ENCODE results near the gene RAMAC.
A peak's percentile ranks its signal among the peaks of the same experiment; 100 is the strongest.
"Not testable (repeated sequence)": the region's sequence is repeated elsewhere in the genome, so short reads cannot be mapped to it uniquely, and the experiment has no call there.

The RAMAC gene

GRCh38 chr15:82985688-82986441 is at the start of gene RAMAC:
Gene RAMAC (plus strand): TSS chr15:82986210. CDS start chr15:82989019, 2,809 bp downstream.
- peak within 1 kb of the TSS; percentile 99 for H3K4me3 ChIP-seq (ENCODE audit: low read depth, low read length)

- no peak overlapping the region for H3K4me3 ChIP-seq (ENCODE audit: low read depth, low read length)
Observed at GRCh38 chr15:82936966-82937711, 48.9 kb upstream of the RAMAC start.

- no peak overlapping the region for H3K4me3 ChIP-seq (ENCODE audit: low read depth, low read length)
Observed at GRCh38 chr15:82937712-82938058, 48.3 kb upstream of the RAMAC start.

GRCh38 chr15:82939678-82940077 is 46.3 kb upstream of the RAMAC start:
- H3K4me3 ChIP-seq (ENCODE audit: low read depth, low read length), result not testable (repeated sequence)

- no peak overlapping the region for H3K4me3 ChIP-seq (ENCODE audit: low read depth, low read length)
Observed at GRCh38 chr15:82942691-82943090, 43.3 kb upstream of the RAMAC start.

GRCh38 chr15:82943176-82943575 is 42.8 kb upstream of the RAMAC start:
- H3K4me3 ChIP-seq (ENCODE audit: low read depth, low read length), result no peak overlapping the region

- no peak overlapping the region for H3K4me3 ChIP-seq (ENCODE audit: low read depth, low read length)
Observed at GRCh38 chr15:82944056-82944455, 42.0 kb upstream of the RAMAC start.

- no peak overlapping the region for H3K4me3 ChIP-seq (ENCODE audit: low read depth, low read length)
Observed at GRCh38 chr15:82944821-82945220, 41.2 kb upstream of the RAMAC start.

GRCh38 chr15:82945326-82945725 is 40.7 kb upstream of the RAMAC start:
- H3K4me3 ChIP-seq (ENCODE audit: low read depth, low read length), result no peak overlapping the region

GRCh38 chr15:82946155-82946701 is 39.8 kb upstream of the RAMAC start:
- H3K4me3 ChIP-seq (ENCODE audit: low read depth, low read length), result no peak overlapping the region

GRCh38 chr15:82950295-82950694 is 35.7 kb upstream of the RAMAC start:
- H3K4me3 ChIP-seq (ENCODE audit: low read depth, low read length), result no peak overlapping the region

- no peak overlapping the region for H3K4me3 ChIP-seq (ENCODE audit: low read depth, low read length)
Observed at GRCh38 chr15:82950746-82951370, 35.2 kb upstream of the RAMAC start.

GRCh38 chr15:82951472-82952157 is 34.4 kb upstream of the RAMAC start:
- H3K4me3 ChIP-seq (ENCODE audit: low read depth, low read length), result peak overlapping the region; percentile 50

GRCh38 chr15:82952158-82953081 is 33.6 kb upstream of the RAMAC start, which contains the start of gene HOMER2:
Gene HOMER2 (minus strand): TSS chr15:82952720. CDS start chr15:82952535, 185 bp downstream.
- peak within 1 kb of the TSS; percentile 50 for H3K4me3 ChIP-seq (ENCODE audit: low read depth, low read length)

GRCh38 chr15:82958638-82959037 is 27.4 kb upstream of the RAMAC start:
- no peak overlapping the region for H3K4me3 ChIP-seq (ENCODE audit: low read depth, low read length)

- no peak overlapping the region for H3K4me3 ChIP-seq (ENCODE audit: low read depth, low read length)
Observed at GRCh38 chr15:82959423-82959822, 26.6 kb upstream of the RAMAC start.

GRCh38 chr15:82960766-82961165 is 25.2 kb upstream of the RAMAC start:
- no peak overlapping the region for H3K4me3 ChIP-seq (ENCODE audit: low read depth, low read length)

- no peak overlapping the region for H3K4me3 ChIP-seq (ENCODE audit: low read depth, low read length)
Observed at GRCh38 chr15:82963471-82964341, 22.3 kb upstream of the RAMAC start.

- no peak overlapping the region for H3K4me3 ChIP-seq (ENCODE audit: low read depth, low read length)
Observed at GRCh38 chr15:82964890-82965289, 21.1 kb upstream of the RAMAC start.
